ENCODE results near the gene LAIR2. TPM values are rescaled to one million over a fixed set of nuclear protein-coding genes. Genes with fewer than 3 reads are reported as not detected.

Gene LAIR2
- total and polyA plus RNA-seq, 9 donors = not detected

GRCh38 chr19:54473892-54474372 lies 28.7 kb upstream of the LAIR2 start:
- DNase-seq = no peak
- TF ChIP-seq POLR2A (IDR thresholded peaks at IDR 0.05) = no peak
- no peak for TF ChIP-seq CTCF (IDR thresholded peaks at IDR 0.05)
- no peak for TF ChIP-seq EP300 (IDR thresholded peaks at IDR 0.05)
- Histone ChIP-seq H3K27ac (no peak overlapping the region), H3K36me3 (no peaks in the 10 kb centered on the region), H3K4me3 (no peak overlapping the region), H3K4me1 (ENCODE audit: insufficient read depth) (peaks cover 3% of the 10 kb centered on the region), H3K27me3 (no peaks in the 10 kb centered on the region), H3K9me3 (no peaks in the 10 kb centered on the region)
- intact Hi-C loops (cut with DNase I) = loop anchor here in 1 of 4 donors (10.0 kb wide), 1 partner anchor 941 kb away; no protein-coding TSS in a partner anchor
- 60 to 65% (median 60%) methylated on average over 6 of the region's 6 CpGs for WGBS, 3 donors

GRCh38 chr19:54475706-54476105 lies 26.9 kb upstream of the LAIR2 start:
- Histone ChIP-seq H3K27me3 (no peaks in the 10 kb centered on the region), H3K4me3 (no peak overlapping the region), H3K27ac (no peak overlapping the region), H3K36me3 (no peaks in the 10 kb centered on the region), H3K4me1 (ENCODE audit: insufficient read depth) (peaks cover 3% of the 10 kb centered on the region), H3K9me3 (no peaks in the 10 kb centered on the region)
- 82 to 86% (median 84%) methylated on average over 11 of the region's 11 CpGs for WGBS, 3 donors
- DNase-seq = no peak
- TF ChIP-seq POLR2A (IDR thresholded peaks at IDR 0.05) (no peak), EP300 (IDR thresholded peaks at IDR 0.05) (no peak), CTCF (IDR thresholded peaks at IDR 0.05) (no peak)
- intact Hi-C loops (cut with DNase I) = loop anchor here in 1 of 4 donors (10.0 kb wide), 1 partner anchor 939 kb away; no protein-coding TSS in a partner anchor

GRCh38 chr19:54477650-54478049 lies 25.0 kb upstream of the LAIR2 start:
- no peak overlapping the region for H3K27ac ChIP-seq
- peaks cover 3% of the 10 kb centered on the region for H3K4me1 ChIP-seq (ENCODE audit: insufficient read depth)
- intact Hi-C loops (cut with DNase I) = loop anchor here in 1 of 4 donors (10.0 kb wide), 1 partner anchor 937 kb away; no protein-coding TSS in a partner anchor
- H3K4me3 ChIP-seq = no peak overlapping the region
- H3K36me3 ChIP-seq = no peaks in the 10 kb centered on the region
- no peak for DNase-seq
- no peaks in the 10 kb centered on the region for H3K9me3 ChIP-seq
- H3K27me3 ChIP-seq = no peaks in the 10 kb centered on the region
- TF ChIP-seq EP300 (IDR thresholded peaks at IDR 0.05) (no peak), POLR2A (IDR thresholded peaks at IDR 0.05) (no peak)
- WGBS, 3 donors = 55 to 69% (median 58%) methylated on average over 3 of the region's 3 CpGs

- H3K9me3 ChIP-seq = no peaks in the 10 kb centered on the region
- no peaks in the 10 kb centered on the region for H3K27me3 ChIP-seq
- no peak for DNase-seq
- 8 to 15% (median 10%) methylated on average over 10 of the region's 10 CpGs for WGBS, 3 donors
- peak in 1 of 3 donors; percentile 16 for TF ChIP-seq CTCF (IDR thresholded peaks at IDR 0.05)
- no peak for TF ChIP-seq POLR2A (IDR thresholded peaks at IDR 0.05)
- no peak for TF ChIP-seq EP300 (IDR thresholded peaks at IDR 0.05)
- H3K4me1 ChIP-seq (ENCODE audit: insufficient read depth) = no peaks in the 10 kb centered on the region
- H3K4me3 ChIP-seq = no peak overlapping the region
- no peak overlapping the region for H3K27ac ChIP-seq
- intact Hi-C loops (cut with DNase I) = loop anchor here in 1 of 4 donors (10.0 kb wide), 1 partner anchor 936 kb away; no protein-coding TSS in a partner anchor
- H3K36me3 ChIP-seq = no peaks in the 10 kb centered on the region
Measured at GRCh38 chr19:54478677-54479266, 23.9 kb upstream of the LAIR2 start.

GRCh38 chr19:54480051-54480450 lies 22.6 kb upstream of the LAIR2 start:
- Histone ChIP-seq H3K4me1 (ENCODE audit: insufficient read depth) (no peaks in the 10 kb centered on the region), H3K27ac (no peak overlapping the region), H3K4me3 (no peak overlapping the region), H3K27me3 (no peaks in the 10 kb centered on the region), H3K9me3 (no peaks in the 10 kb centered on the region), H3K36me3 (no peaks in the 10 kb centered on the region)
- no peak for DNase-seq
- 75 to 80% (median 75%) methylated on average over 2 of the region's 2 CpGs for WGBS, 3 donors
- intact Hi-C loops (cut with DNase I) = no loop called here
- no peak for TF ChIP-seq EP300 (IDR thresholded peaks at IDR 0.05)
- no peak for TF ChIP-seq POLR2A (IDR thresholded peaks at IDR 0.05)
- TF ChIP-seq CTCF (IDR thresholded peaks at IDR 0.05) = no peak
